Endothelial cell (in vitro differentiated cells): Measurements from ENCODE around the gene CIB4. TPM values are rescaled to one million over a fixed set of nuclear protein-coding genes. Genes with fewer than 3 reads are reported as not detected.

ENCODE experiments used
- DNase-seq: peaks from one replicate; pipeline ENCODE4 v3.0.0; 2021; ENCODE audit warnings: low spot score
- H3K27ac Mint-ChIP-seq: one replicate; pipeline ENCODE4 v1.8.0; 2021; ENCODE audit warnings: mixed read lengths, inconsistent platforms; ENCODE audit not compliant: unreplicated experiment
- H3K27me3 Mint-ChIP-seq: one replicate; pipeline ENCODE4 v1.8.0; 2021; ENCODE audit warnings: mild to moderate bottlenecking, moderate library complexity, mixed read lengths, inconsistent platforms; ENCODE audit not compliant: unreplicated experiment
- H3K36me3 Mint-ChIP-seq: one replicate; pipeline ENCODE4 v1.8.0; 2021; ENCODE audit warnings: mild to moderate bottlenecking, low read depth, mixed read lengths, inconsistent platforms; ENCODE audit not compliant: unreplicated experiment
- H3K4me1 Mint-ChIP-seq: one replicate; pipeline ENCODE4 v1.8.0; 2021; ENCODE audit warnings: mild to moderate bottlenecking, mixed read lengths, inconsistent platforms; ENCODE audit not compliant: unreplicated experiment
- H3K4me3 Mint-ChIP-seq: one replicate; pipeline ENCODE4 v1.8.0; 2021; ENCODE audit warnings: mild to moderate bottlenecking, mixed read lengths, inconsistent platforms; ENCODE audit not compliant: unreplicated experiment
- H3K9me3 Mint-ChIP-seq: one replicate; pipeline ENCODE4 v1.8.0; 2021; ENCODE audit warnings: mixed read lengths, inconsistent platforms; ENCODE audit not compliant: unreplicated experiment
- total RNA-seq: library from RNA; stranded (reverse); fragmentation: NEBNext Ultra II Directional; extraction: Animal tissue kit (Norgen Biotek cat#: 25700); gene quantifications from one replicate; pipeline ENCODE4 v1.2.1, GENCODE V29; 2021; ENCODE audit not compliant: unreplicated experiment
- TF ChIP-seq, protein P1 (sequence below): fragments of 200-600 bp; sonication (generic); IDR thresholded peaks from one replicate; pipeline ENCODE4 v1.5.0; 2021; ENCODE audit warnings: antibody characterized with exemption; ENCODE audit not compliant: unreplicated experiment

CIB4 gene
- total RNA-seq, 1 donor from 2014 or later = not detected

DNA sequence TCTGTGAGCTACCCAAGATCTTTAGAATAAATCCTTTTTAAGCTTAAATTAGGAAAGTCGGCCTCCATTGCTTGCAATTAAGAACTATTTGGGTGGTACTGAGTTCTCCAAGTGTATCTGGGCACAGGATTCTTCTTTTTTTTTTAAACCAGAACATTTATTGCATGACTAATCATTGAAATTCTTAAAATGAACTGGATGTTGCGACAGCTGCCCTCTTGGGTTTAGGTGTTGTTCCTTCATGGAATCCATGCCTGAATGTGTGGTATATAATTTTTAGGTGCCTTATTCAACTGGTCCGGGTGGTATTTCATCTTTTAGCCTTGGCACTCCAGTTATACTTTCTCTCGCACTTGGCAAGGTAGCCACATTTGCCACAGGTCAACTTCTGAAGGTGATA, 36.9 kb upstream of the CIB4 start:
- no peak overlapping the region for H3K27ac Mint-ChIP-seq
- H3K4me1 Mint-ChIP-seq = no peaks in the 10 kb centered on the region
- DNase-seq = no peak
- no peaks in the 10 kb centered on the region for H3K36me3 Mint-ChIP-seq
- H3K27me3 Mint-ChIP-seq = peaks cover 10% of the 10 kb centered on the region
- no peak overlapping the region for H3K4me3 Mint-ChIP-seq
- H3K9me3 Mint-ChIP-seq = no peaks in the 10 kb centered on the region
- TF ChIP-seq, protein P1, sequence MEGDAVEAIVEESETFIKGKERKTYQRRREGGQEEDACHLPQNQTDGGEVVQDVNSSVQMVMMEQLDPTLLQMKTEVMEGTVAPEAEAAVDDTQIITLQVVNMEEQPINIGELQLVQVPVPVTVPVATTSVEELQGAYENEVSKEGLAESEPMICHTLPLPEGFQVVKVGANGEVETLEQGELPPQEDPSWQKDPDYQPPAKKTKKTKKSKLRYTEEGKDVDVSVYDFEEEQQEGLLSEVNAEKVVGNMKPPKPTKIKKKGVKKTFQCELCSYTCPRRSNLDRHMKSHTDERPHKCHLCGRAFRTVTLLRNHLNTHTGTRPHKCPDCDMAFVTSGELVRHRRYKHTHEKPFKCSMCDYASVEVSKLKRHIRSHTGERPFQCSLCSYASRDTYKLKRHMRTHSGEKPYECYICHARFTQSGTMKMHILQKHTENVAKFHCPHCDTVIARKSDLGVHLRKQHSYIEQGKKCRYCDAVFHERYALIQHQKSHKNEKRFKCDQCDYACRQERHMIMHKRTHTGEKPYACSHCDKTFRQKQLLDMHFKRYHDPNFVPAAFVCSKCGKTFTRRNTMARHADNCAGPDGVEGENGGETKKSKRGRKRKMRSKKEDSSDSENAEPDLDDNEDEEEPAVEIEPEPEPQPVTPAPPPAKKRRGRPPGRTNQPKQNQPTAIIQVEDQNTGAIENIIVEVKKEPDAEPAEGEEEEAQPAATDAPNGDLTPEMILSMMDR = no peak

DNA sequence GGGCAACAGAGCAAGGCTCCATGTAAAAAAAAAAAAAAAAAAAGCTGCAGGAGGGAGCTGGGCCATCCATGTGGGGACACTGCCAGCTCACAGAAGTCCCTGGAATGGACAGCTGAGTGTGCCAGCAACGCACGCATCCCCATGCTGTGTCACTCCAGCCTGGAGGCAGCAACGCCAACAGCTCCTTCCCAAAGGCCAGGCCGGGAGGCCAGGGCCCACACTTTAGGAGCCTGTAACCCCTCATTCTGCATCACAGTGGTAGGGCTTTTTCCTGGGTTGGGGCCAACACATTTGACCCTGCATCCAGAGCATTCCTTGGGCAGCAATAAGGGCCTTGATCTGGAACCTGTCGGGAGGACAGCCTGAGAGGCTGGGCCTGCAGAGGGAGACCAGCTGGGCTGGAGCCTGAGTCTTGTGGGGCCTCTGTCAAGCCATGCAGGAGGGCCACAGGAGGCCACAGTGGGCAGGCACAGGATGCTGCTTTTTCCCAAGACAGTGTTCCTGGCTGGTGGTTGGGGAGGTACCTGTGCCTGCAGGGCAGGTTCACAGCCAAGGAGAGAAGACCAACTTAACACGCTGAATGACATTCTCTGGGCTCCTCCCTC, 34.6 kb upstream of the CIB4 start:
- no peak overlapping the region for H3K4me3 Mint-ChIP-seq
- no peak for DNase-seq
- H3K27me3 Mint-ChIP-seq = peaks cover 10% of the 10 kb centered on the region
- H3K36me3 Mint-ChIP-seq = no peaks in the 10 kb centered on the region
- TF ChIP-seq, protein P1 = no peak
- H3K27ac Mint-ChIP-seq = no peak overlapping the region
- no peaks in the 10 kb centered on the region for H3K9me3 Mint-ChIP-seq
- H3K4me1 Mint-ChIP-seq = no peaks in the 10 kb centered on the region

DNA sequence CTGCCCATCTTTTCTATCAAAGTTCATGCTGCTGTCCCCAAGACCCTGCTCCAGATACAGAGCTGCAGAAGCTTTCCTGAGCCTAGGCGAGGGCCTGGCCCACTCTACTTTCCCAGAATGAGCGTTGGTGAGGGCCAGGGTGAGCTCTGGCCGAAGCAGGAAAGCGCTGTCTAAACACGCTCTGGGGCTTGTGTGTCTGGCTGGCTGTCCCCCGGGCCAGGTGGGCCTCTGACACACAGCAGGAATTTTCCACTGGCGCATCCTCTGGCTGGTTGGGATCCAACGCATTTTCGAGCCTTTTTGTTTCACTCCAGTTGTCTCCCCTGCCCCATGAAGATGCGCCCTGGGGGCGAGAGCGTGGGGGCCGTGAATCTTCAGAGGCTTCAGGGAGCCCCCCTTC, 33.6 kb upstream of the CIB4 start:
- no peak overlapping the region for H3K27ac Mint-ChIP-seq
- H3K4me1 Mint-ChIP-seq = peaks cover 2% of the 10 kb centered on the region
- H3K4me3 Mint-ChIP-seq = no peak overlapping the region
- no peaks in the 10 kb centered on the region for H3K36me3 Mint-ChIP-seq
- peaks cover 10% of the 10 kb centered on the region for H3K27me3 Mint-ChIP-seq
- DNase-seq = no peak
- no peaks in the 10 kb centered on the region for H3K9me3 Mint-ChIP-seq
- TF ChIP-seq, protein P1 = no peak

DNA sequence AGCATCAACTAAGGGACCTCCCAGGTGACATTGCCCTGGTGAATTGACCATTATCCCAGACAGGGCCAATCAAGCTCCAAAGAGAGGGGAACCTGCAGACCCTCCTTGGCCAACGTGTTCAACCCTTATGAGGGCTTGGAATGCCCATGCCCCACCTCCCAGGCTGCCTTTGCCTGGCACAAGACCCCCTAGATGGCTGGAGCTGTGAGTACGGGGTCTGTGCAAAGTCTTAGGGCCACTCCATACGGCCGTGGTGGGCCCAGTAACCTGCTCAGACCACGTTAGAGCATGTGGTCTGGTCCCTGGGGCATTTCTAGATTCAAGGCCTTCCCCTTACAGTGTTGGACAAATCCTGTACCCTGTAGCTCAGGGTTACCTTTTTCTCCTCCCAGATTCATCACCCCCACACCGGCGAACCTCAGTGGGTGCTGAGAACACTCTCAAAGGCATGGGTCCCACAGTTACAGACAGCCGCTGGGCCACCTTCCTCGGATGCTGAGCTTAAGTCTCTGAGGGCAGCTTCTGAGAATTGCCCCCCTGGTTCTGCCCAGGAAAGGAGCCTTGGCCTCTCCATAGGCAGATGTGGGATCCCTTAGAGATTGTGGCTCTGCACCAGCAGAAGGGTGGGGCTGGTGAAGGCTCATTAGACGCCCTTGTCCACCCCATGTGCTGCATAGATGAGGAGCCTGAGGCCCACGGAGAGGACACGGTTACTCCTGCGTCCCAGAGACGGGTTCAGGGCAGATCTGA, 33.0 kb upstream of the CIB4 start:
- DNase-seq = no peak
- H3K4me3 Mint-ChIP-seq = no peak overlapping the region
- peaks cover 5% of the 10 kb centered on the region for H3K4me1 Mint-ChIP-seq
- TF ChIP-seq, protein P1 = no peak
- H3K27ac Mint-ChIP-seq = no peak overlapping the region
- H3K36me3 Mint-ChIP-seq = no peaks in the 10 kb centered on the region
- H3K27me3 Mint-ChIP-seq = peaks cover 8% of the 10 kb centered on the region
- H3K9me3 Mint-ChIP-seq = no peaks in the 10 kb centered on the region

DNA sequence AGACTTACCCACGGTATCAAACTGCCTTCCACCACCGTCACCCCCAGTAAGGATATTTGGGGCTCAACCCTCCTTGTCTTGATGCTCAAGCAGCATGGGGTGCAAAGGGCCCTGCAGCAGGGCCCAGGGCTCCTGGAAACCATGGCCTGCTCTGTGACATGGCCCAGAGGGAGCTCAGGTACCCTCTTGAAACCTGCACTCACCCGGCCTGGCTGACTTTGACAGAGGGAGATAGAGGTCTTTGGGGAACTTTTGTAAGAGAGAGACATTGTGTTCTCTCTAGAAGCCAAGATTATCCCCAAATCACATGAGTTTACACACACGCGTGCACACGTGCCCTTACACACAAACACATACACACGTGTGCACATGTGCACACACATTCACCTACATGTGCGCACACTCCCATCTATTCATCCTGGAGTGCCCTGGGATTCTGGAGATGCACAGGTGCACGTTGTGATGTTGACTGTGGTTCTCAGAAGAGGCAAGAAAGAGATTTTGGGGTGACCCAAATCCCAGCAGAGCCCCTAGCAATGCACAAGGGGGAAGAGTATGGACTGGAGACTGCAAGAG, 31.7 kb upstream of the CIB4 start:
- no peak for DNase-seq
- Mint-ChIP-seq H3K36me3 (no peaks in the 10 kb centered on the region), H3K27ac (no peak overlapping the region), H3K4me3 (no peak overlapping the region), H3K4me1 (peaks cover 5% of the 10 kb centered on the region), H3K27me3 (peaks cover 7% of the 10 kb centered on the region), H3K9me3 (no peaks in the 10 kb centered on the region)
- TF ChIP-seq, protein P1 = no peak
